DMS 273 treated with DMSO at 0.1 percent for 48 hours (cell line): Measurements from ENCODE around the gene ZYG11B.
"Not testable (repeated sequence)": the region's sequence is repeated elsewhere in the genome, so short reads cannot be mapped to it uniquely, and the experiment has no call there.

ENCODE experiments used
- DNase-seq: peaks from one replicate; lab custom pipeline; 2025; lab: John Stamatoyannopoulos, UW

The ZYG11B gene

GRCh38 chr1:52756020-52756419 lies 29.8 kb downstream of the ZYG11B start:
- no peak for DNase-seq

GRCh38 chr1:52759908-52760307 lies 33.7 kb downstream of the ZYG11B start:
- DNase-seq = no peak

GRCh38 chr1:52767596-52768280 lies 41.5 kb downstream of the ZYG11B start:
- DNase-seq = no peak

- no peak for DNase-seq
Observed at GRCh38 chr1:52769346-52770033, 43.2 kb downstream of the ZYG11B start.

GRCh38 chr1:52771384-52771783 lies 45.1 kb downstream of the ZYG11B start:
- DNase-seq = no peak

GRCh38 chr1:52786148-52786547 lies 59.9 kb downstream of the ZYG11B start:
- no peak for DNase-seq

GRCh38 chr1:52790429-52790828 lies 64.2 kb downstream of the ZYG11B start:
- DNase-seq = not testable (repeated sequence)

GRCh38 chr1:52792036-52792435 lies 65.8 kb downstream of the ZYG11B start:
- DNase-seq = no peak

- not testable (repeated sequence) for DNase-seq
Observed at GRCh38 chr1:52793717-52794116, 67.5 kb downstream of the ZYG11B start.

GRCh38 chr1:52795464-52795863 lies 69.2 kb downstream of the ZYG11B start:
- DNase-seq = no peak

- no peak for DNase-seq
Observed at GRCh38 chr1:52798331-52798730, 72.1 kb downstream of the ZYG11B start.

- DNase-seq = no peak
Observed at GRCh38 chr1:52801011-52801410, 74.8 kb downstream of the ZYG11B start.

GRCh38 chr1:52804083-52804482 lies 77.8 kb downstream of the ZYG11B start:
- not testable (repeated sequence) for DNase-seq

- DNase-seq = no peak
Observed at GRCh38 chr1:52814465-52814864, 88.2 kb downstream of the ZYG11B start.

- DNase-seq = not testable (repeated sequence)
Observed at GRCh38 chr1:52820830-52821229, 94.6 kb downstream of the ZYG11B start.

GRCh38 chr1:52825868-52826267 lies 99.6 kb downstream of the ZYG11B start:
- DNase-seq = no peak

GRCh38 chr1:52834798-52835197 lies 108.5 kb downstream of the ZYG11B start:
- no peak for DNase-seq

- DNase-seq = no peak
Observed at GRCh38 chr1:52836035-52836434, 109.8 kb downstream of the ZYG11B start.

- not testable (repeated sequence) for DNase-seq
Observed at GRCh38 chr1:52839175-52839574, 112.9 kb downstream of the ZYG11B start.

GRCh38 chr1:52842643-52843310 lies 116.5 kb downstream of the ZYG11B start, which contains the start of gene ZYG11A:
Gene ZYG11A, plus strand, starts transcription at chr1:52842760. Its CDS starts 124 bp downstream, at chr1:52842884.
- DNase-seq = peak; percentile 79

- not testable (repeated sequence) for DNase-seq
Observed at GRCh38 chr1:52845119-52845518, 118.9 kb downstream of the ZYG11B start.

GRCh38 chr1:52848423-52848822 lies 122.2 kb downstream of the ZYG11B start:
- DNase-seq = no peak

- DNase-seq = no peak
Observed at GRCh38 chr1:52850951-52851350, 124.7 kb downstream of the ZYG11B start.
